ENCODE results near the gene NLRC5.

The NLRC5 gene

DNA sequence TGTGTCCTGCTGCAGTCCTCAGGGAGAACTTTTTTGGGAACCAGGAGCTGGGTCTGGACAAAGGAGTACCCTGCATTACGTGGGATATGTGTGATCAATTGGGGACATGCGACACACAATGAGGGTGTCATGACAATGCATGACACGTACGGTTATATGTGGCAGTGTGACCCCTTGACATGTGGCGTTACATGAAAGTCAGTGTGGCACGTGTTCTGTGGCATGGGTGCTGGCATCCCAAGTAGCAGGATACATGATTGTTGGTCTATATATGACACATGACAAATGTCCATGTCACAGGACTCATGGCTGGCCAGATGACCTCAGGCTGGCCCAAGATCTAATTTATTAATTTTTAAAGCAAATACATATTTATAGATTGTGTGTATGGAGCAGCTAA, 93.3 kb downstream of the NLRC5 start:
- Histone ChIP-seq H3K4me1 (ENCODE audit: control insufficient read depth, insufficient read depth, low read length, poor library complexity, severe bottlenecking) (no peaks in the 10 kb centered on the region), H3K4me3 (ENCODE audit: extremely low read depth, insufficient read depth, low read length, poor library complexity, severe bottlenecking) (no peak overlapping the region)
- WGBS, 2 experiments (ENCODE audit: insufficient coverage in 2 of 2), result 92 to 96% methylated on average over 6 of the region's 6 CpGs

DNA sequence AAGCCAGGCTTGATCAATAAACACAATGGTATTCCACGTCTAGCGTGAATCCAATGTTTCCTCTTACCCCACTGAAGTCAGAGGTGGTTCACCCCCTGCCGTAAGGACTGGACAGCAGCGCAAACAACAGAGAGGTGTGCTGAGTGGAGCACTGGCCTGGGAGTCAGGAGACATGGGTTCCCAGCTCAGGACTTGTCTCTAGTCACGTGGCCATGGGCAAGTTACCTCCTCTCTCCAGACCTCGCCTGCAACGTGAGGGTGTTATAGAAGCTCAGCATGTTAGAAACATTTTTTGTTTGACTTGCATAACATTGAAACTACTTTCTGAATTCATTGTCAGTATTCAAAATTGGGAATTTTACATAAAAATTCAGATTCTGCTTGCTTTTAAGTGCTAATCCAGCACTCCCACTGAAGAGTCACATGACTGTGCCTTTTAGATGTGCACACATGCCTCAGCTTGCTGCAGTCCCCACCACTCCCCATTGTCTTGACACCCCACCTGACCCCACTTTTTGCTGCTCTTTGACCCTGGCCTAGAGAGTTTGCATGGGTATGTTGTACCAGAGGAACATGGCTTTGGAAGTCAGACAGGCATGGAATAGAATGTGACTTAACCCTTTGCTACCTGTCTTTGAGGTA, 94.2 kb downstream of the NLRC5 start:
- no peaks in the 10 kb centered on the region for H3K4me1 ChIP-seq (ENCODE audit: control insufficient read depth, insufficient read depth, low read length, poor library complexity, severe bottlenecking)
- WGBS, 2 experiments (ENCODE audit: insufficient coverage in 2 of 2), result 51 to 59% methylated on average over 3 to 4 of the region's 7 CpGs
- H3K27ac ChIP-seq (ENCODE audit: low read depth, low read length, severe bottlenecking), result no peak overlapping the region
- no peak overlapping the region for H3K4me3 ChIP-seq (ENCODE audit: extremely low read depth, insufficient read depth, low read length, poor library complexity, severe bottlenecking)
- H3K9me3 ChIP-seq (ENCODE audit: control insufficient read depth, low read length), result no peaks in the 10 kb centered on the region
- no peaks in the 10 kb centered on the region for H3K36me3 ChIP-seq (ENCODE audit: control insufficient read depth, insufficient read depth, low read length)

More for the DNA sequence above, 93.3 kb downstream of the NLRC5 start:
- Histone ChIP-seq H3K9me3 (ENCODE audit: control insufficient read depth, low read length) (no peaks in the 10 kb centered on the region), H3K36me3 (ENCODE audit: control insufficient read depth, insufficient read depth, low read length) (no peaks in the 10 kb centered on the region), H3K27ac (ENCODE audit: low read depth, low read length, severe bottlenecking) (no peak overlapping the region)

DNA sequence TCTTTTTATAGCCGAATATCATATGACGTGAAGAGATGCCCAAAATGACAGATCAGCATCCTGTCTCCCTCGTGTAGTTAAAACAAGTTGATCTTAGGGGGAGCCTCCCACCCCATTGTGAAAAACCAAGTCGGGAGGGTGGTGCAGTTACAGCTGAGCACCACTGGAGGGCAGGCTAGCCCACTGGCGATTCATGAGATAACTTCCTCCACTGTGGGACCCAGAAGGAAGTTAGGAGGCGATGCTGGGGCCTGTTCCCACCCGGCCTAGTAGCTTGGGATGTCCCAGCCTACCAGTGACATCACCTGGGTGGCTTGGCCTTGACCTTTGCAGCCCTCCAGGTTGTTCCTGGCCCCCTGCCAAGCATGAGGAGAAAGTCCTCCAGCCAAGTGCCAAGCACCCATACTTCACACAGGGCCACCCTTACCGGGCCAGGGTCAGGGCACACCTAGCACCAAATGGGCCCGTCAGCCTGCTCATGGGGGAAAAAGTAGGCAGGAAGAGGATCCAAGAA, 95.0 kb downstream of the NLRC5 start:
- H3K9me3 ChIP-seq (ENCODE audit: control insufficient read depth, low read length), result no peaks in the 10 kb centered on the region
- H3K4me1 ChIP-seq (ENCODE audit: control insufficient read depth, insufficient read depth, low read length, poor library complexity, severe bottlenecking), result no peaks in the 10 kb centered on the region
- H3K4me3 ChIP-seq (ENCODE audit: extremely low read depth, insufficient read depth, low read length, poor library complexity, severe bottlenecking), result no peak overlapping the region
- 20 to 21% methylated on average over 6 to 7 of the region's 9 CpGs for WGBS, 2 experiments (ENCODE audit: insufficient coverage in 2 of 2)
- H3K36me3 ChIP-seq (ENCODE audit: control insufficient read depth, insufficient read depth, low read length), result no peaks in the 10 kb centered on the region
- no peak overlapping the region for H3K27ac ChIP-seq (ENCODE audit: low read depth, low read length, severe bottlenecking)

DNA sequence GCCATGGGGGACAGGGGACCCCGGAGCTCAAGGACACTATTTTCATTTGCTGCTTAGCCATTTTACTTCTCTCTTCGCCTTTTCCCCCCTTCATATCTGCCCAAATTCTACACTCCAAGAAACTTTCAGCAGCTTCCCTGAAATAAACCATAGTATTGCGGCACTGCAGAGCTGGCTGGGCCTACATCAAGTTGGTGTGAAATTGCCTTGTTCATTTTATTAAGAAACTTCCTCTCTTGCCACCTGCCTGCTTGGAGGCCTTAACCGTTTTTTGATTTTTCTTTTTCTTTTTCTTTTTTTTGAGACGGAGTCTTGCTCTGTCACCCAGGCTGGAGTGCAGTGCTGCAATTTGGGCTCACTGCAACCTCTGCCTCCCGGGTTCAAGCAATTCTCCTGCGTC, 95.6 kb downstream of the NLRC5 start:
- WGBS, 2 experiments (ENCODE audit: insufficient coverage in 2 of 2), result 95 to 99% methylated on average over 6 to 7 of the region's 7 CpGs
- no peaks in the 10 kb centered on the region for H3K9me3 ChIP-seq (ENCODE audit: control insufficient read depth, low read length)
- H3K4me1 ChIP-seq (ENCODE audit: control insufficient read depth, insufficient read depth, low read length, poor library complexity, severe bottlenecking), result no peaks in the 10 kb centered on the region
- no peak overlapping the region for H3K27ac ChIP-seq (ENCODE audit: low read depth, low read length, severe bottlenecking)
- H3K4me3 ChIP-seq (ENCODE audit: extremely low read depth, insufficient read depth, low read length, poor library complexity, severe bottlenecking), result no peak overlapping the region
- no peaks in the 10 kb centered on the region for H3K36me3 ChIP-seq (ENCODE audit: control insufficient read depth, insufficient read depth, low read length)

DNA sequence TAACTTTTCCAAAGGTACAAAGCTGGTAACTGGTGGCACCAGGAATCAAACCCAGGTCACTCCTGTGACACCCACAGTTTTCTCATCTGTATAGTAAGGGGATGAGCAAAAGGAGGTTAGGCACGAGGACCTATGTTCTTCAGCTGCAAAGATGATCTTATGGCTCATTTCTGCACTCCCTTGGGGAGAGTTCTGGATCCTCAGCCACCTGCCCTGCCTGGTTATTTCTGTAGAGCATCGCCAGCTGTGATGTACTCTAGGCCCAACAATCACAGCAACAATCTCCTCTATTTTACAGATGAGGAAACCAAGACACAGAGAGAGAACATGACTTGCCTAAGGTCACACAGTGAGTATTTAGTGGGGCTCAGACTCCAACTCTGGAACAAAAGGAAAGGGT, 97.6 kb downstream of the NLRC5 start:
- Histone ChIP-seq H3K36me3 (ENCODE audit: control insufficient read depth, insufficient read depth, low read length) (no peaks in the 10 kb centered on the region), H3K4me3 (ENCODE audit: extremely low read depth, insufficient read depth, low read length, poor library complexity, severe bottlenecking) (no peak overlapping the region), H3K27ac (ENCODE audit: low read depth, low read length, severe bottlenecking) (no peak overlapping the region), H3K4me1 (ENCODE audit: control insufficient read depth, insufficient read depth, low read length, poor library complexity, severe bottlenecking) (peaks cover 6% of the 10 kb centered on the region), H3K9me3 (ENCODE audit: control insufficient read depth, low read length) (no peaks in the 10 kb centered on the region)
- WGBS, 2 experiments (ENCODE audit: insufficient coverage in 2 of 2), result 83 to 100% methylated on average over 1 to 2 of the region's 2 CpGs

DNA sequence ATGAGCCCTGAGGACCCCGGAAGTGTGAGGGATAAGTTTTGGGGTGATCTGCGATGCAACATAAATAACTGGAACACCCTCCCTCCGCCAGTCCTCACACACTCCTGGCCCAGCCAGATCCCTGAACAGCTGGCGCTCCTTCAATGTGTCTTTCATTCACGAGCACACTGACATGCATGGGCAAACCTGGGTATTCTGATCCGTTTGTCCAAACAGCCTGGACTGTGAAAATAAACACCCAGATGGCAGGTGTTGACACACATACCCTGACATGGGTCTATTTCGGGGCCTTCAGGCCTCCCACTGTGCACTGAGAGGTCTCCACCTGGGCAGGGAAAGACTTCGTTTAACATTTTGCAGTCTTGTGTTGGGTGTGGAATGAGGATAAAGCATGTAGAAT, 100.0 kb downstream of the NLRC5 start:
- Histone ChIP-seq H3K27ac (ENCODE audit: low read depth, low read length, severe bottlenecking) (no peak overlapping the region), H3K4me1 (ENCODE audit: control insufficient read depth, insufficient read depth, low read length, poor library complexity, severe bottlenecking) (peaks cover 11% of the 10 kb centered on the region), H3K9me3 (ENCODE audit: control insufficient read depth, low read length) (no peaks in the 10 kb centered on the region), H3K4me3 (ENCODE audit: extremely low read depth, insufficient read depth, low read length, poor library complexity, severe bottlenecking) (no peak overlapping the region), H3K36me3 (ENCODE audit: control insufficient read depth, insufficient read depth, low read length) (peaks cover under 1% of the 10 kb centered on the region)
- 85 to 98% methylated on average over 6 to 8 of the region's 8 CpGs for WGBS, 2 experiments (ENCODE audit: insufficient coverage in 2 of 2)

DNA sequence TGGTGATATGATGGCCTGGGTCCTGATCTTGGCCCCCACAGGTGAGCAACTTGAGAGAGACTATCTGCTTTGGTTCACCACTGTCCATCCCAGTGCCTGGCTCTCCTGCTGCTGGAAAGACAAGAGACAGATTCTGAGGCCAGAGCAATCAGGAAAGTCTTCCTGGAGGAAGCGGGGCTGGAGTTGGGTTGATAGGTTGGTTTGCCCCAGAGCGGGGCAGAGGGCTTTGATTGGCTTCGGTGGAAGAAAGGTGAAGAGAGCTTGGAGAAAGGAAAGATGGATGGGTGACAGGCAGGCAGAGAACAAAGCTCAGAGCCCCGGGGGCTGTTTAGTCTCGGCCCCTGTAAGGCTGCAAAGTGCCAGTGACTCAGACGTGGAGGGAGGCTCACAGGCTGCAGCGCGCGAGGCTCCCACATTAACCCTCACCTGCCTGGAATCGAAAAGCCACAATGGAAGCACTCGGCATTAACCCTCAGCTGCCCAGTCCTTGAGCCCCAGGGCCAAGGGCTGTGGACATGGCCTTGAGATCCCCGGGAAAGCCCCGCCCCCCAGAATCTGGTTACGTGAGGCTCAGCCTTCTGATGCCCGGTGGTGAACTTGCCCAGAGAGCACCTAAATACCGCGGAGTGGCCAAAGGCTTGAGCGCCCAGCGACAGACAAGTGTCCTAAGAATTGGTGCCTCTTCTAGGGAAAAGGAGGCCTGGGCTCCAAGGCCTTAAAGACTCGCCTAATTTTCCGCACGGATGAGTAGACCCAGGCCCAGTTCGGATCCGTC, 102.0 kb downstream of the NLRC5 start:
- Histone ChIP-seq H3K36me3 (ENCODE audit: control insufficient read depth, insufficient read depth, low read length) (peaks cover 15% of the 10 kb centered on the region), H3K27ac (ENCODE audit: low read depth, low read length, severe bottlenecking) (peak overlapping the region; percentile 54), H3K4me1 (ENCODE audit: control insufficient read depth, insufficient read depth, low read length, poor library complexity, severe bottlenecking) (peaks cover 11% of the 10 kb centered on the region), H3K9me3 (ENCODE audit: control insufficient read depth, low read length) (no peaks in the 10 kb centered on the region), H3K4me3 (ENCODE audit: extremely low read depth, insufficient read depth, low read length, poor library complexity, severe bottlenecking) (peak overlapping the region; percentile 55)
- 7 to 10% methylated on average over 22 to 24 of the region's 24 CpGs for WGBS, 2 experiments (ENCODE audit: insufficient coverage in 2 of 2)

DNA sequence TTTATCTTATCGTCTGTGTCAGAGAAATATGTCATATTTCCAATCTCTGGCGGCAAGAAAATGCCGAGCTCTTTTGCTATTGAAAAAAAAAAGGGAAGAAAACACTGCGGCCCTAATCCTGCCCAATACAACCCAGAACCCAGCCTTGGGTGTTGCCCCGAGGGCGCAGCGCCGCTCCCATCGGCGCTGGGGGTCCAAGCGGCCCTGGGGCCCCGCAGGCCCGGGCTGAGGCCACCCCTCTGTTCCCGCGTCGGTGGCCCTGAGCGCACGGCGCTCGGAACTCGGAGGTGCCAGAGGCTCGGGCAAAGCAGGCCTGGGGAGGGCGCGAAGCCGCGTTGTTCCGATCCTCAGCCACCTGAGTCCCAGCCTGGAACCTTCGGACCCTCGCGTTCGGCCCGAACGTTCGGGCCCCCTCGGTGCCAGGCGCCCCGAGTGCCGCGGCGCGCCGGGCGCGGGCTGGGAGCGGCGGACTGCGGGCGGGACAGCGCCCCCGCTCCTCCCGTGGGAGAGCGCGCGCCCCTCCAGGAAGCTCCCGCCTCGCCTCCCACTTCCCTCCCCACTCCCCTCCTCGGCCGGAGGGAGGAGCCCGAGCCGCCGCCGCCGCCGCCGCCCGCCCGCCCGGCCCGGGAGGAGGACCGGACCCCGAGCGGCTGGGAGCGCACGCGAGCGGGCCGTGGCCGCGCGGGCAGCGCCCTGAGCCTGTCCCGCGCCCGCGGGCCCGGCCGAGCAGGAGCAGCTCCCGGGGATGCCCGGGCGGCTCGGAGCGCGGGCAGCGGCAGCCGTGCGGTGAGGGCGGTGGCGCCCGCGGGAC, 102.8 kb downstream of the NLRC5 start, which contains the start of gene CPNE2:
Gene CPNE2 (plus strand): TSS at position 609 of the 811 bp plus-strand sequence. CDS start 18,160 bp downstream, outside the sequence.
- WGBS, 2 experiments (ENCODE audit: insufficient coverage in 2 of 2), result 0 to 1% methylated on average over 62 to 73 of the region's 100 CpGs
- H3K27ac ChIP-seq (ENCODE audit: low read depth, low read length, severe bottlenecking), result peak within 1 kb of the TSS; percentile 54
- H3K36me3 ChIP-seq (ENCODE audit: control insufficient read depth, insufficient read depth, low read length), result peaks cover 17% of the 10 kb centered on the region
- H3K4me1 ChIP-seq (ENCODE audit: control insufficient read depth, insufficient read depth, low read length, poor library complexity, severe bottlenecking), result peaks cover 11% of the 10 kb centered on the region
- no peaks in the 10 kb centered on the region for H3K9me3 ChIP-seq (ENCODE audit: control insufficient read depth, low read length)
- H3K4me3 ChIP-seq (ENCODE audit: extremely low read depth, insufficient read depth, low read length, poor library complexity, severe bottlenecking), result peak within 1 kb of the TSS; percentile 59

DNA sequence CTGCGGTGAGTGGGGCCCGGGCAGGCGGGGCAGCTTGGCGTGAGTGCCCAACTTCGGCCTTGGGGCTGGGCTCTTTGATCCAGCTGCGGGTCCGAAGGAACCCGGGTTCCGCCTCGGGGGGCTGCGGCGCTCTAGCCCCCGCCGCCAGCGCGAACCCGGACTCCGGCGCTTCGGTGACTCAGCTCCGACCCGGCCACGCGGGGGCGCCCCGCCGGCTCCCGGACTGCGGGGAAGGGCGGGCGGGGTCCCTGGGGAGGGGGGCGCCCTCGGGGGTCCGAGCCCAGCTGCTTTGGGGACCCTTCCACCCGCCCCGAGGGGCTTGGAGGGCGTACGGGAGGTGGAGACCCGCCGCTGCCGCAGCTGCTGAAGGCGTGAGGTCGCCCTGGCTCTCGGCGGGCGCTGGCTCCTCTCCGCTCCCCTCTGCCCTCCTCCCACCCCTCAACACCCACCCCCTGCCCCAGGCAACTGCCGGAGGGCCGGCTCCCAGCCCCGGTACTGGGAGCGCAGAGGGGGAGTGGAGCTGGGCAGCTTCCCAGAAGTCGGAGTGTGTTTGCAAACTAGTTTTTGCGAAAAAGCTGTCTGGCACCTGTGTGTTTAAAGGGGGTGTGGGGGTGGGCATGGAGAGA, 103.5 kb downstream of the NLRC5 start:
- 0% methylated on average over 25 to 29 of the region's 53 CpGs for WGBS, 2 experiments (ENCODE audit: insufficient coverage in 2 of 2)

More for the DNA sequence above, 103.5 kb downstream of the NLRC5 start:
- H3K36me3 ChIP-seq (ENCODE audit: control insufficient read depth, insufficient read depth, low read length), result peaks cover 18% of the 10 kb centered on the region
- peak overlapping the region; percentile 59 for H3K4me3 ChIP-seq (ENCODE audit: extremely low read depth, insufficient read depth, low read length, poor library complexity, severe bottlenecking)
- no peaks in the 10 kb centered on the region for H3K9me3 ChIP-seq (ENCODE audit: control insufficient read depth, low read length)
- no peak overlapping the region for H3K27ac ChIP-seq (ENCODE audit: low read depth, low read length, severe bottlenecking)
- H3K4me1 ChIP-seq (ENCODE audit: control insufficient read depth, insufficient read depth, low read length, poor library complexity, severe bottlenecking), result peaks cover 11% of the 10 kb centered on the region
